GM10266 (cell line): ENCODE results near the gene MCRIP1.
A peak's percentile ranks its signal among the peaks of the same experiment; 100 is the strongest.

Experiments
- DNase-seq: peaks from one replicate; pipeline ENCODE4 v3.0.0; 2012; ENCODE audit errors: extremely low spot score
- CTCF ChIP-seq: IDR thresholded peaks from 2 replicates; pipeline ENCODE4 v1.5.1; 2012; ENCODE audit warnings: mild to moderate bottlenecking, low read depth; ENCODE audit not compliant: control insufficient read depth, insufficient read depth; ENCODE audit errors: missing control alignments

MCRIP1 gene

GRCh38 chr17:81837641-81838040, 4.5 kb upstream of the MCRIP1 start:
- TF ChIP-seq CTCF, result no peak
- no peak for DNase-seq

- no peak for DNase-seq
- TF ChIP-seq CTCF, result no peak
Measured at GRCh38 chr17:81834831-81835267, 1.8 kb upstream of the MCRIP1 start, which contains the start of gene PPP1R27. TSS of gene PPP1R27 (minus strand) at chr17:81835050. CDS start at chr17:81834953, 97 bp downstream.

- DNase-seq, result no peak
- no peak for TF ChIP-seq CTCF
Measured at GRCh38 chr17:81833921-81834830, 1.1 kb upstream of the MCRIP1 start.

- TF ChIP-seq CTCF, result no peak
- DNase-seq, result peak; percentile 75
Measured at GRCh38 chr17:81832608-81833159, 407 bp downstream of the MCRIP1 start.

GRCh38 chr17:81831957-81832607, 1.0 kb downstream of the MCRIP1 start:
- TF ChIP-seq CTCF, result no peak
- DNase-seq, result no peak

- TF ChIP-seq CTCF, result no peak
- DNase-seq, result no peak
Measured at GRCh38 chr17:81831563-81831956, 1.5 kb downstream of the MCRIP1 start.
